B cell (primary cell): ENCODE data around the gene TAF13. TPM values are rescaled to one million over a fixed set of nuclear protein-coding genes. Genes with fewer than 3 reads are reported as not detected.

Experiments used
- ATAC-seq: fragments of 200-7000 bp; cut with Tn5 transposase; one replicate; pipeline ENCODE4 v1.10.0; 2021; ENCODE audit warnings: low read depth, mild to moderate bottlenecking, moderate number of reproducible peaks, moderate library complexity
- CTCF ChIA-PET: fragments of 350-600 bp; sonication (Branson Sonifier 250); formaldehyde crosslinking; loops from one replicate; lab custom pipeline; 2021; ENCODE audit warnings: antibody characterized with exemption, inconsistent platforms; lab: Charles Lee
- POLR2A ChIA-PET: fragments of 350-600 bp; sonication (Branson Sonifier 250); formaldehyde crosslinking; loops from one replicate; lab custom pipeline; 2021; ENCODE audit warnings: antibody characterized with exemption; lab: Charles Lee
- DNase-seq: peaks from one replicate; pipeline ENCODE4 v3.0.0; 2013
- H2AFZ ChIP-seq: 2 replicates; pipeline ENCODE4 v1.6.1; 2012; ENCODE audit warnings: mild to moderate bottlenecking, low read depth, low read length; ENCODE audit not compliant: insufficient read depth, poor library complexity, severe bottlenecking
- H3K27ac ChIP-seq, 2 donors: 1 replicate in 1 of 2; 2 replicates in 1 of 2; pipeline ENCODE4 v1.5.1; 2012 to 2013; ENCODE audit warnings: low read length in 2 of 2, mild to moderate bottlenecking in 2 of 2, moderate library complexity in 1 of 2
- H3K27me3 ChIP-seq, 4 experiments: fragments of 200-600 bp in 1 of 4; sonication (generic) in 1 of 4; replicated peaks in 1 of 4; 1 replicate in 2 of 4; 2 replicates in 2 of 4; pipeline versions ENCODE4 v1.6.1 to v1.7.0; 2013 to 2016; ENCODE audit warnings: low read length in 3 of 4, mild to moderate bottlenecking in 2 of 4, mixed read lengths in 1 of 4, moderate library complexity in 1 of 4; ENCODE audit not compliant: insufficient read depth in 4 of 4, control insufficient read depth in 3 of 4; ENCODE audit errors: control extremely low read depth in 1 of 4
- H3K36me3 ChIP-seq, 2 experiments: replicated peaks in 1 of 2; 1 replicate in 1 of 2; 2 replicates in 1 of 2; pipeline versions ENCODE4 v1.6.1 to v1.7.1; 2013; ENCODE audit warnings: low read length in 1 of 2; ENCODE audit not compliant: insufficient read depth in 2 of 2, control insufficient read depth in 1 of 2; ENCODE audit errors: control extremely low read depth in 1 of 2, extremely low read depth in 1 of 2
- H3K4me1 ChIP-seq, 2 donors: fragments of 200-600 bp in 1 of 2; sonication (generic) in 1 of 2; 1 replicate in 1 of 2; 2 replicates in 1 of 2; pipeline versions ENCODE4 v1.5.1 to v1.6.1; 2013 to 2017; ENCODE audit warnings: low read length in 2 of 2; ENCODE audit not compliant: control insufficient read depth in 2 of 2, insufficient read depth in 2 of 2
- H3K4me2 ChIP-seq: replicated peaks from 2 replicates; pipeline ENCODE3; 2012; ENCODE audit warnings: mild to moderate bottlenecking, low read depth, low read length; ENCODE audit not compliant: poor library complexity, severe bottlenecking
- H3K4me3 ChIP-seq, 5 experiments: fragments of 200-600 bp in 1 of 5; sonication (generic) in 1 of 5; 1 replicate in 3 of 5; 2 replicates in 2 of 5; pipeline versions ENCODE4 v1.5.1 to v1.7.0; 2011 to 2016; ENCODE audit warnings: low read length in 4 of 5, mild to moderate bottlenecking in 4 of 5, low read depth in 2 of 5, control low read depth in 1 of 5, moderate library complexity in 1 of 5; ENCODE audit not compliant: insufficient read depth in 1 of 5; ENCODE audit errors: control extremely low read depth in 1 of 5, extremely low read depth in 1 of 5
- H3K79me2 ChIP-seq: fragments of 200-600 bp; sonication (generic); one replicate; pipeline ENCODE4 v1.6.0; 2016; ENCODE audit warnings: low read length; ENCODE audit not compliant: control insufficient read depth, insufficient read depth
- H3K9ac ChIP-seq: fragments of 200-600 bp; sonication (generic); 2 replicates; pipeline ENCODE4 v1.6.1; 2017; ENCODE audit warnings: mild to moderate bottlenecking, low read length, moderate library complexity
- H3K9me3 ChIP-seq, 3 donors: one replicate each; pipeline versions ENCODE4 v1.6.1 to v1.7.1; 2013; ENCODE audit warnings: low read length in 2 of 3; ENCODE audit not compliant: control insufficient read depth in 2 of 3, insufficient read depth in 1 of 3; ENCODE audit errors: control extremely low read depth in 1 of 3
- H4K20me1 ChIP-seq: 2 replicates; pipeline ENCODE4 v1.6.0; 2012; ENCODE audit warnings: mild to moderate bottlenecking, low read length; ENCODE audit not compliant: insufficient read depth, control insufficient read depth, poor library complexity, severe bottlenecking
- H3K27ac Mint-ChIP-seq: one replicate; pipeline ENCODE4 v1.8.0; 2021; ENCODE audit warnings: mixed read lengths
- H3K27me3 Mint-ChIP-seq: one replicate; pipeline ENCODE4 v1.8.0; 2021; ENCODE audit warnings: mixed read lengths
- H3K4me1 Mint-ChIP-seq: one replicate; pipeline ENCODE4 v1.8.0; 2021; ENCODE audit warnings: mixed read lengths
- H3K4me3 Mint-ChIP-seq: one replicate; pipeline ENCODE4 v1.8.0; 2021; ENCODE audit warnings: mixed read lengths
- H3K9me3 Mint-ChIP-seq: one replicate; pipeline ENCODE4 v1.8.0; 2022; ENCODE audit warnings: mixed read lengths; ENCODE audit not compliant: insufficient read depth
- CTCF ChIP-seq: fragments of 200-600 bp; IDR thresholded peaks from one replicate; pipeline ENCODE4 v1.8.0; 2022; ENCODE audit warnings: antibody characterized with exemption, mild to moderate bottlenecking
- EZH2 ChIP-seq: IDR thresholded peaks from 2 replicates; pipeline ENCODE4 v1.6.1; 2012; ENCODE audit warnings: borderline replicate concordance, low read depth, mild to moderate bottlenecking, moderate library complexity, low read length; ENCODE audit not compliant: insufficient read depth, poor library complexity, severe bottlenecking
- WGBS: methylation state at CpG from one replicate; pipeline ENCODE4 v1.1.5; 2013; ENCODE audit warnings: missing lambda C conversion rate; ENCODE audit not compliant: insufficient coverage; 5-methylcytosine and 5-hydroxymethylcytosine counted together
- intact Hi-C: fragments of 100-400 bp; cut with micrococcal nuclease; formaldehyde crosslinking; loops from one replicate; pipeline ENCODE4 v1.10.0; 2022
- polyA plus RNA-seq: library from polyadenylated mRNA; depleted of rRNA; stranded (reverse); fragments of >200 nt; gene quantifications from 2 replicates; pipeline ENCODE4 v1.2.3, GENCODE V29; 2012
- total RNA-seq, 2 donors: library from RNA; stranded (reverse); fragments of 120-200 nt in 1 of 2; gene quantifications; 1 replicate in 1 of 2; 2 replicates in 1 of 2; pipeline versions ENCODE4 v1.2.3 to v1.2.4, GENCODE V29; 2013 to 2022

The TAF13 gene
- total and polyA plus RNA-seq, 2 donors (not counting 1 experiment from before 2014, with no cell fraction given): 6.6 to 14.3 TPM

DNA sequence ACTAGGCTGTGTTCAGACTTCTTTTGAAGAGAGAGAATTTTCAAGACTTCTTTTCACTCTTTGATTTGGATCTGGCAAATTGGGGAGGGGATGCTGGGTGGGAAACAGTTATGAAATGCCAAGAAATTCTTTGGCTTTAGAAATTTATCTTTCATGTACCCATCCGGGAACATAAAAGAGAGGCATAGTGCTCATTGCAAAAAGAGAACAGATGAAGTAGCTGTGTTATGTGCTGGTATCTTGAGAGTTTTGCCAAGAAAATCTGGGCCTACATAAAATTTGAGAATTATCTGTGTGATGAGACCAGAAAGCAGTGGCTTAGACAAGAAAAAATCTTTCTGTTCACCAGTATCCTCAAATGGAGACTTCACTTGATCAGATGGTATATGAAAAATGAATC lies 19.1 kb upstream of the TAF13 start:
- ATAC-seq: no peak
- CTCF ChIA-PET: no interaction called here
- H3K9ac ChIP-seq: no peak overlapping the region

GRCh38 chr1:109094377-109094803 lies 18.6 kb upstream of the TAF13 start:
- DNase-seq (no peak), ATAC-seq (no peak)
- Histone ChIP-seq H3K4me3 (no peak overlapping the region), H3K4me2 (no peak overlapping the region), H3K4me1 (peaks cover 25 to 29% of the 10 kb centered on the region in 2 donors), H3K9me3 (peaks cover 0 to 10% (median 0%) of the 10 kb centered on the region in 3 donors), H3K9ac (no peak overlapping the region), H3K27ac (no peak overlapping the region), H2AFZ (no peak overlapping the region), H4K20me1 (no peaks in the 10 kb centered on the region), H3K27me3 (no peaks in the 10 kb centered on the region), H3K36me3 (peaks cover 0 to 23% of the 10 kb centered on the region in 2 experiments), H3K79me2 (peaks cover 58% of the 10 kb centered on the region)
- no peaks in the 10 kb centered on the region for H3K27me3 Mint-ChIP-seq
- intact Hi-C loops: loop anchor here (5.0 to 10.0 kb wide), 3 partner anchors 217 to 540 kb away; partner anchors contain the start of genes GPSM2 and STXBP3
- TF ChIP-seq EZH2 (no peak), CTCF (no peak)
- POLR2A ChIA-PET: no interaction called here
- WGBS: 100% methylated on average over 1 of the region's 7 CpGs
- H3K4me1 Mint-ChIP-seq: peaks cover 31% of the 10 kb centered on the region
- H3K27ac Mint-ChIP-seq: no peak overlapping the region
- no peaks in the 10 kb centered on the region for H3K9me3 Mint-ChIP-seq
- H3K4me3 Mint-ChIP-seq: no peak overlapping the region
- CTCF ChIA-PET: no interaction called here

More for the DNA sequence above, 19.1 kb upstream of the TAF13 start:
- Histone ChIP-seq H3K79me2 (peaks cover 58% of the 10 kb centered on the region), H3K27me3 (no peaks in the 10 kb centered on the region), H3K36me3 (peaks cover 0 to 23% of the 10 kb centered on the region in 2 experiments), H3K4me3 (no peak overlapping the region), H3K9me3 (peaks cover 0 to 6% (median 0%) of the 10 kb centered on the region in 3 donors), H3K27ac (no peak overlapping the region), H3K4me1 (peaks cover 23 to 30% of the 10 kb centered on the region in 2 donors), H4K20me1 (no peaks in the 10 kb centered on the region), H2AFZ (no peak overlapping the region), H3K4me2 (no peak overlapping the region)
- Mint-ChIP-seq H3K4me1 (peaks cover 30% of the 10 kb centered on the region), H3K4me3 (no peak overlapping the region), H3K27ac (no peak overlapping the region), H3K27me3 (no peaks in the 10 kb centered on the region), H3K9me3 (no peaks in the 10 kb centered on the region)
- DNase-seq: no peak
- TF ChIP-seq EZH2: no peak
- POLR2A ChIA-PET: no interaction called here
- intact Hi-C loops: loop anchor here (5.0 to 10.0 kb wide), 3 partner anchors 218 to 540 kb away; partner anchors contain the start of genes GPSM2 and STXBP3
- 100% methylated on average over 1 of the region's 1 CpG for WGBS
